ENCODE measurements around the gene DOK4. TPM values are rescaled to one million over a fixed set of nuclear protein-coding genes. Genes with fewer than 3 reads are reported as not detected.

Gene DOK4
- total RNA-seq, 1 donor from 2014 or later = 83.6 TPM

- peaks cover 28% of the 10 kb centered on the region for H3K36me3 Mint-ChIP-seq
- no peak for DNase-seq (ENCODE audit: low spot score in 2 of 2, unreplicated experiment in 2 of 2)
- peaks cover 8% of the 10 kb centered on the region for H3K4me1 Mint-ChIP-seq
- H3K9me3 Mint-ChIP-seq = no peaks in the 10 kb centered on the region
- H3K27ac Mint-ChIP-seq = no peak overlapping the region
- H3K4me3 Mint-ChIP-seq = no peak overlapping the region
- H3K27me3 Mint-ChIP-seq (ENCODE audit: low read depth) = no peaks in the 10 kb centered on the region
- TF ChIP-seq CTCF (IDR thresholded peaks at IDR 0.05; ENCODE audit: unreplicated experiment) = no peak
Measured at GRCh38 chr16:57468346-57468745, 17.9 kb downstream of the DOK4 start.

- H3K36me3 Mint-ChIP-seq = peaks cover 24% of the 10 kb centered on the region
- TF ChIP-seq CTCF (IDR thresholded peaks at IDR 0.05; ENCODE audit: unreplicated experiment) = no peak
- H3K27me3 Mint-ChIP-seq (ENCODE audit: low read depth) = no peaks in the 10 kb centered on the region
- no peak for DNase-seq (ENCODE audit: low spot score in 2 of 2, unreplicated experiment in 2 of 2)
- H3K27ac Mint-ChIP-seq = no peak overlapping the region
- no peak overlapping the region for H3K4me3 Mint-ChIP-seq
- H3K4me1 Mint-ChIP-seq = peaks cover 14% of the 10 kb centered on the region
- no peaks in the 10 kb centered on the region for H3K9me3 Mint-ChIP-seq
Measured at GRCh38 chr16:57464523-57464922, 21.8 kb downstream of the DOK4 start.

- Mint-ChIP-seq H3K27me3 (ENCODE audit: low read depth) (no peaks in the 10 kb centered on the region), H3K27ac (peak overlapping the region; percentile 75), H3K36me3 (peaks cover 17% of the 10 kb centered on the region), H3K9me3 (no peaks in the 10 kb centered on the region), H3K4me3 (peak overlapping the region; percentile 100), H3K4me1 (peaks cover 14% of the 10 kb centered on the region)
- no peak for TF ChIP-seq CTCF (IDR thresholded peaks at IDR 0.05; ENCODE audit: unreplicated experiment)
- DNase-seq (ENCODE audit: low spot score in 2 of 2, unreplicated experiment in 2 of 2) = no peak
Measured at GRCh38 chr16:57462978-57463362, 23.3 kb downstream of the DOK4 start.

- Mint-ChIP-seq H3K4me1 (peaks cover 14% of the 10 kb centered on the region), H3K36me3 (peaks cover 17% of the 10 kb centered on the region), H3K27me3 (ENCODE audit: low read depth) (no peaks in the 10 kb centered on the region), H3K9me3 (no peaks in the 10 kb centered on the region), H3K4me3 (peak within 1 kb of the TSS; percentile 100), H3K27ac (peak within 1 kb of the TSS; percentile 100)
- TF ChIP-seq CTCF (IDR thresholded peaks at IDR 0.05; ENCODE audit: unreplicated experiment) = peak; percentile 96
- DNase-seq (ENCODE audit: low spot score in 2 of 2, unreplicated experiment in 2 of 2) = peak; percentile 84 to 95
Measured at GRCh38 chr16:57462209-57462977, 23.9 kb downstream of the DOK4 start, which contains the start of gene POLR2C. POLR2C (plus strand) TSS chr16:57462679; CDS start chr16:57462725, 46 bp downstream.

- no peak for TF ChIP-seq CTCF (IDR thresholded peaks at IDR 0.05; ENCODE audit: unreplicated experiment)
- no peak overlapping the region for H3K27ac Mint-ChIP-seq
- H3K36me3 Mint-ChIP-seq = peaks cover 31% of the 10 kb centered on the region
- no peaks in the 10 kb centered on the region for H3K27me3 Mint-ChIP-seq (ENCODE audit: low read depth)
- H3K4me3 Mint-ChIP-seq = no peak overlapping the region
- peaks cover 5% of the 10 kb centered on the region for H3K4me1 Mint-ChIP-seq
- no peaks in the 10 kb centered on the region for H3K9me3 Mint-ChIP-seq
- no peak for DNase-seq (ENCODE audit: low spot score in 2 of 2, unreplicated experiment in 2 of 2)
Measured at GRCh38 chr16:57452021-57452420, 34.3 kb downstream of the DOK4 start.

All from mesothelial cell of epicardium (in vitro differentiated cells).